Raji (cell line): ENCODE data around the gene DAAM2.

ENCODE experiments used
- POLR2A ChIP-seq: IDR thresholded peaks from 2 replicates; pipeline ENCODE4 v1.6.1; 2011; ENCODE audit warnings: low read depth, low read length, control low read depth; ENCODE audit not compliant: insufficient read depth

DAAM2 gene

GRCh38 chr6:39925931-39926290, 133.7 kb downstream of the DAAM2 start:
- no peak for TF ChIP-seq POLR2A

GRCh38 chr6:39926668-39927067, 134.5 kb downstream of the DAAM2 start:
- TF ChIP-seq POLR2A = no peak

GRCh38 chr6:39927159-39927558, 135.0 kb downstream of the DAAM2 start:
- no peak for TF ChIP-seq POLR2A

- TF ChIP-seq POLR2A = no peak
These were observed 137.0 kb downstream of the DAAM2 start for GRCh38 chr6:39929039-39929732.

GRCh38 chr6:39929733-39930461, 137.7 kb downstream of the DAAM2 start:
- TF ChIP-seq POLR2A = no peak

- no peak for TF ChIP-seq POLR2A
These were observed 138.4 kb downstream of the DAAM2 start for GRCh38 chr6:39930540-39930939.

GRCh38 chr6:39931607-39932006, 139.4 kb downstream of the DAAM2 start:
- TF ChIP-seq POLR2A = no peak

GRCh38 chr6:39932386-39932910, 140.3 kb downstream of the DAAM2 start:
- no peak for TF ChIP-seq POLR2A

GRCh38 chr6:39933669-39934130, 141.5 kb downstream of the DAAM2 start:
- TF ChIP-seq POLR2A = no peak

GRCh38 chr6:39934131-39934757, 142.1 kb downstream of the DAAM2 start, which contains the start of gene MOCS1:
MOCS1 (minus strand) TSS chr6:39934462; CDS start chr6:39934417, 45 bp downstream.
- TF ChIP-seq POLR2A = no peak

GRCh38 chr6:39935241-39935640, 143.1 kb downstream of the DAAM2 start:
- TF ChIP-seq POLR2A = no peak

- no peak for TF ChIP-seq POLR2A
These were observed 144.7 kb downstream of the DAAM2 start for GRCh38 chr6:39936857-39937256.

- TF ChIP-seq POLR2A = no peak
These were observed 145.6 kb downstream of the DAAM2 start for GRCh38 chr6:39937686-39938333.

- TF ChIP-seq POLR2A = no peak
These were observed 146.8 kb downstream of the DAAM2 start for GRCh38 chr6:39938773-39939654.

- no peak for TF ChIP-seq POLR2A
These were observed 149.0 kb downstream of the DAAM2 start for GRCh38 chr6:39941138-39941537.

- TF ChIP-seq POLR2A = no peak
These were observed 149.6 kb downstream of the DAAM2 start for GRCh38 chr6:39941820-39942219.
